ENCODE results near the gene TTYH3.
"Not testable (repeated sequence)": the region's sequence is repeated elsewhere in the genome, so short reads cannot be mapped to it uniquely, and the experiment has no call there.

Gene TTYH3

GRCh38 chr7:2684501-2684900 lies 52.7 kb downstream of the TTYH3 start:
- H3K27ac Mint-ChIP-seq: no peak overlapping the region
- peaks cover 7% of the 10 kb centered on the region for H3K36me3 Mint-ChIP-seq (ENCODE audit: insufficient read depth)
- DNase-seq (no peak), ATAC-seq (replicated peaks) (no peak)
- H3K27me3 Mint-ChIP-seq: peaks cover 23 to 66% of the 10 kb centered on the region in 2 donors
- H3K4me3 Mint-ChIP-seq: no peak overlapping the region
- H3K4me1 Mint-ChIP-seq (ENCODE audit: low read depth in 2 of 2): peaks cover 8 to 12% of the 10 kb centered on the region in 2 donors
- no peaks in the 10 kb centered on the region for H3K9me3 Mint-ChIP-seq

GRCh38 chr7:2686101-2686500 lies 54.3 kb downstream of the TTYH3 start:
- peaks cover 7% of the 10 kb centered on the region for H3K36me3 Mint-ChIP-seq (ENCODE audit: insufficient read depth)
- no peaks in the 10 kb centered on the region for H3K9me3 Mint-ChIP-seq
- peaks cover 29 to 73% of the 10 kb centered on the region in 2 donors for H3K27me3 Mint-ChIP-seq
- ATAC-seq (replicated peaks) (no peak), DNase-seq (no peak)
- no peak overlapping the region for H3K4me3 Mint-ChIP-seq
- H3K4me1 Mint-ChIP-seq (ENCODE audit: low read depth in 2 of 2): peaks cover 8 to 14% of the 10 kb centered on the region in 2 donors
- no peak overlapping the region for H3K27ac Mint-ChIP-seq

- peak overlapping the region in 1 of 2 donors; percentile 48 for H3K4me3 Mint-ChIP-seq
- ATAC-seq (replicated peaks) (no peak), DNase-seq (no peak)
- H3K4me1 Mint-ChIP-seq (ENCODE audit: low read depth in 2 of 2): peaks cover 8 to 14% of the 10 kb centered on the region in 2 donors
- H3K36me3 Mint-ChIP-seq (ENCODE audit: insufficient read depth): peaks cover 2% of the 10 kb centered on the region
- H3K27me3 Mint-ChIP-seq: peaks cover 37 to 71% of the 10 kb centered on the region in 2 donors
- no peak overlapping the region for H3K27ac Mint-ChIP-seq
- H3K9me3 Mint-ChIP-seq: no peaks in the 10 kb centered on the region
These were observed 55.6 kb downstream of the TTYH3 start for GRCh38 chr7:2687338-2687869.

- peak within 1 kb of the TSS; percentile 23 to 54 for H3K4me3 Mint-ChIP-seq
- peaks cover 8 to 14% of the 10 kb centered on the region in 2 donors for H3K4me1 Mint-ChIP-seq (ENCODE audit: low read depth in 2 of 2)
- ATAC-seq (replicated peaks): no peak
- H3K27me3 Mint-ChIP-seq: peaks cover 37 to 71% of the 10 kb centered on the region in 2 donors
- no peak for DNase-seq
- H3K27ac Mint-ChIP-seq: no peak within 1 kb of the TSS
- peaks cover 2% of the 10 kb centered on the region for H3K36me3 Mint-ChIP-seq (ENCODE audit: insufficient read depth)
- no peaks in the 10 kb centered on the region for H3K9me3 Mint-ChIP-seq
These were observed 56.1 kb downstream of the TTYH3 start, which contains the start of gene AMZ1 for GRCh38 chr7:2687881-2688318. TSS of gene AMZ1 (plus strand) at chr7:2688202. CDS start at chr7:2700452, 12,250 bp downstream.

- DNase-seq (no peak), ATAC-seq (replicated peaks) (peak; percentile 42)
- H3K27me3 Mint-ChIP-seq: peaks cover 37 to 68% of the 10 kb centered on the region in 2 donors
- peaks cover 2% of the 10 kb centered on the region for H3K36me3 Mint-ChIP-seq (ENCODE audit: insufficient read depth)
- H3K4me3 Mint-ChIP-seq: peak overlapping the region; percentile 23 to 54
- H3K4me1 Mint-ChIP-seq (ENCODE audit: low read depth in 2 of 2): peaks cover 8 to 14% of the 10 kb centered on the region in 2 donors
- H3K27ac Mint-ChIP-seq: no peak overlapping the region
- no peaks in the 10 kb centered on the region for H3K9me3 Mint-ChIP-seq
These were observed 56.9 kb downstream of the TTYH3 start for GRCh38 chr7:2688409-2689342.

- DNase-seq: no peak
- Mint-ChIP-seq H3K27ac (no peak overlapping the region), H3K27me3 (peaks cover 37 to 60% of the 10 kb centered on the region in 2 donors), H3K4me1 (ENCODE audit: low read depth in 2 of 2) (peaks cover 8 to 14% of the 10 kb centered on the region in 2 donors), H3K4me3 (peak overlapping the region; percentile 23 to 54), H3K9me3 (no peaks in the 10 kb centered on the region), H3K36me3 (ENCODE audit: insufficient read depth) (peaks cover 2% of the 10 kb centered on the region)
- no peak for ATAC-seq (replicated peaks)
These were observed 57.6 kb downstream of the TTYH3 start for GRCh38 chr7:2689343-2689847.

GRCh38 chr7:2689951-2690705 lies 58.3 kb downstream of the TTYH3 start:
- no peak overlapping the region for H3K27ac Mint-ChIP-seq

GRCh38 chr7:2691011-2691707 lies 59.4 kb downstream of the TTYH3 start:
- DNase-seq: no peak
- peaks cover 3% of the 10 kb centered on the region for H3K36me3 Mint-ChIP-seq (ENCODE audit: insufficient read depth)
- no peak overlapping the region for H3K4me3 Mint-ChIP-seq
- no peak for ATAC-seq (replicated peaks)
- H3K4me1 Mint-ChIP-seq (ENCODE audit: low read depth in 2 of 2): peaks cover 8 to 14% of the 10 kb centered on the region in 2 donors
- H3K27me3 Mint-ChIP-seq: peaks cover 33 to 59% of the 10 kb centered on the region in 2 donors
- H3K9me3 Mint-ChIP-seq: no peaks in the 10 kb centered on the region
- no peak overlapping the region for H3K27ac Mint-ChIP-seq

More at GRCh38 chr7:2689951-2690705, 58.3 kb downstream of the TTYH3 start:
- DNase-seq (no peak), ATAC-seq (replicated peaks) (peak; percentile 21)
- Mint-ChIP-seq H3K4me3 (no peak overlapping the region), H3K27me3 (peaks cover 37 to 59% of the 10 kb centered on the region in 2 donors), H3K36me3 (ENCODE audit: insufficient read depth) (peaks cover 3% of the 10 kb centered on the region), H3K4me1 (ENCODE audit: low read depth in 2 of 2) (peaks cover 8 to 14% of the 10 kb centered on the region in 2 donors), H3K9me3 (no peaks in the 10 kb centered on the region)

GRCh38 chr7:2691932-2692439 lies 60.2 kb downstream of the TTYH3 start:
- not testable (repeated sequence) for H3K36me3 Mint-ChIP-seq (ENCODE audit: insufficient read depth); H3K27ac Mint-ChIP-seq; H3K4me3 Mint-ChIP-seq; DNase-seq; H3K9me3 Mint-ChIP-seq; ATAC-seq (replicated peaks)
- Mint-ChIP-seq H3K27me3 (peaks cover 30 to 56% of the 10 kb centered on the region in 2 donors), H3K4me1 (ENCODE audit: low read depth in 2 of 2) (peaks cover 8 to 14% of the 10 kb centered on the region in 2 donors)

GRCh38 chr7:2692543-2692942 lies 60.8 kb downstream of the TTYH3 start:
- H3K27ac Mint-ChIP-seq: no peak overlapping the region
- no peaks in the 10 kb centered on the region for H3K9me3 Mint-ChIP-seq
- DNase-seq (no peak), ATAC-seq (replicated peaks) (no peak)
- peaks cover 8 to 14% of the 10 kb centered on the region in 2 donors for H3K4me1 Mint-ChIP-seq (ENCODE audit: low read depth in 2 of 2)
- H3K4me3 Mint-ChIP-seq: no peak overlapping the region
- peaks cover 24 to 51% of the 10 kb centered on the region in 2 donors for H3K27me3 Mint-ChIP-seq
- peaks cover 3% of the 10 kb centered on the region for H3K36me3 Mint-ChIP-seq (ENCODE audit: insufficient read depth)

GRCh38 chr7:2693420-2694121 lies 61.8 kb downstream of the TTYH3 start:
- Mint-ChIP-seq H3K4me1 (ENCODE audit: low read depth in 2 of 2) (peaks cover 14 to 17% of the 10 kb centered on the region in 2 donors), H3K27me3 (peaks cover 22 to 46% of the 10 kb centered on the region in 2 donors)
- H3K4me3 Mint-ChIP-seq; DNase-seq; H3K36me3 Mint-ChIP-seq (ENCODE audit: insufficient read depth); H3K9me3 Mint-ChIP-seq; ATAC-seq (replicated peaks); H3K27ac Mint-ChIP-seq: not testable (repeated sequence)

GRCh38 chr7:2694122-2694436 lies 62.3 kb downstream of the TTYH3 start:
- not testable (repeated sequence) for H3K36me3 Mint-ChIP-seq (ENCODE audit: insufficient read depth)
- peaks cover 17 to 40% of the 10 kb centered on the region in 2 donors for H3K27me3 Mint-ChIP-seq

More at GRCh38 chr7:2694122-2694436, 62.3 kb downstream of the TTYH3 start:
- ATAC-seq (replicated peaks); H3K4me3 Mint-ChIP-seq; H3K27ac Mint-ChIP-seq; H3K9me3 Mint-ChIP-seq; DNase-seq: not testable (repeated sequence)
- peaks cover 13 to 16% of the 10 kb centered on the region in 2 donors for H3K4me1 Mint-ChIP-seq (ENCODE audit: low read depth in 2 of 2)
